IMR-90 (cell line): Measurements from ENCODE around the gene CDH23. TPM values are rescaled to one million over a fixed set of nuclear protein-coding genes. Genes with fewer than 3 reads are reported as not detected.

Experiments
- ATAC-seq: fragments of 200-7000 bp; cut with Tn5 transposase; 2 replicates; pipeline ENCODE4 v1.9.1; 2020; ENCODE audit warnings: low read depth, mild to moderate bottlenecking, moderate library complexity
- BruUV-seq: library from RNA; stranded (reverse); fragments of 400-500 nt; replicated peaks from 2 replicates; lab custom pipeline; 2021; lab: Mats Ljungman, UMichigan
- CTCF ChIA-PET: fragments of 300-600 bp; formaldehyde crosslinking; extraction: SDS; loops from one replicate; lab custom pipeline; 2021; ENCODE audit warnings: antibody characterized with exemption; lab: Yijun Ruan, JAX
- POLR2A ChIA-PET: fragments of 300-600 bp; sonication (Branson Sonifier 250); formaldehyde crosslinking; loops from one replicate; lab custom pipeline; 2022; ENCODE audit warnings: antibody characterized with exemption; ENCODE audit not compliant: unreplicated experiment; lab: Charles Lee
- DNase-seq: peaks from one replicate; pipeline ENCODE4 v3.0.0; 2013
- H2AFZ ChIP-seq: replicated peaks from 2 replicates; pipeline ENCODE3; 2013; ENCODE audit warnings: low read length, mild to moderate bottlenecking; ENCODE audit not compliant: poor library complexity
- H2AK5ac ChIP-seq: 2 replicates; pipeline ENCODE4 v1.6.1; 2013; ENCODE audit warnings: low read depth, low read length, inconsistent platforms
- H2AK9ac ChIP-seq: replicated peaks from 2 replicates; pipeline ENCODE3; 2013; ENCODE audit warnings: mild to moderate bottlenecking, low read depth, low read length, moderate library complexity; ENCODE audit not compliant: poor library complexity
- H2BK120ac ChIP-seq: 2 replicates; pipeline ENCODE4 v1.6.1; 2013; ENCODE audit warnings: low read depth, low read length, inconsistent platforms
- H2BK15ac ChIP-seq: 3 replicates; pipeline ENCODE4 v1.6.1; 2013; ENCODE audit warnings: low read depth, low read length, inconsistent platforms
- H2BK20ac ChIP-seq: 2 replicates; pipeline ENCODE4 v1.6.1; 2013; ENCODE audit warnings: low read depth, mild to moderate bottlenecking, inconsistent platforms, low read length, moderate library complexity
- H2BK5ac ChIP-seq: 2 replicates; pipeline ENCODE4 v1.6.1; 2013; ENCODE audit warnings: mild to moderate bottlenecking, low read depth, low read length, inconsistent platforms; ENCODE audit not compliant: poor library complexity, severe bottlenecking
- H3K14ac ChIP-seq: replicated peaks from 2 replicates; pipeline ENCODE4 v1.6.1; 2013; ENCODE audit warnings: low read depth, low read length, inconsistent platforms
- H3K18ac ChIP-seq: 2 replicates; pipeline ENCODE4 v1.6.1; 2013; ENCODE audit warnings: low read depth, low read length, control low read depth
- H3K23ac ChIP-seq: 2 replicates; pipeline ENCODE4 v1.6.1; 2013; ENCODE audit warnings: low read depth, low read length, inconsistent platforms
- H3K27ac ChIP-seq: 2 replicates; pipeline ENCODE4 v1.5.1; 2013; ENCODE audit warnings: mild to moderate bottlenecking, control low read depth, low read length; ENCODE audit not compliant: insufficient read depth
- H3K27me3 ChIP-seq: 2 replicates; pipeline ENCODE4 v1.6.1; 2013; ENCODE audit warnings: low read length; ENCODE audit not compliant: control insufficient read depth, insufficient read depth
- H3K36me3 ChIP-seq: 2 replicates; pipeline ENCODE4 v1.6.1; 2013; ENCODE audit warnings: low read length, mixed read lengths; ENCODE audit not compliant: control insufficient read depth, insufficient read depth
- H3K4ac ChIP-seq: 2 replicates; pipeline ENCODE4 v1.6.1; 2013; ENCODE audit warnings: low read depth, low read length, inconsistent platforms
- H3K4me1 ChIP-seq: 2 replicates; pipeline ENCODE4 v1.6.1; 2013; ENCODE audit warnings: low read length, mixed read lengths; ENCODE audit not compliant: control insufficient read depth, insufficient read depth
- H3K4me2 ChIP-seq: 2 replicates; pipeline ENCODE4 v1.6.1; 2013; ENCODE audit warnings: low read depth, mild to moderate bottlenecking, control low read depth, low read length, moderate library complexity
- H3K4me3 ChIP-seq: 2 replicates; pipeline ENCODE4 v1.5.1; 2013; ENCODE audit warnings: low read depth, mild to moderate bottlenecking, control low read depth, low read length, moderate library complexity; ENCODE audit not compliant: insufficient read depth
- H3K56ac ChIP-seq: 2 replicates; pipeline ENCODE4 v1.6.1; 2013; ENCODE audit warnings: low read length, inconsistent platforms; ENCODE audit not compliant: insufficient read depth; ENCODE audit errors: extremely low read depth
- H3K79me1 ChIP-seq, 2 experiments: 2 replicates each; pipeline ENCODE4 v1.6.1; 2013; ENCODE audit warnings: low read length in 2 of 2, inconsistent platforms in 1 of 2, low read depth in 1 of 2
- H3K9ac ChIP-seq: 2 replicates; pipeline ENCODE4 v1.6.1; 2013; ENCODE audit warnings: low read depth, low read length, control low read depth
- H3K9me1 ChIP-seq: 2 replicates; pipeline ENCODE4 v1.6.1; 2013; ENCODE audit warnings: low read length, inconsistent platforms; ENCODE audit not compliant: insufficient read depth
- H3K9me3 ChIP-seq: 2 replicates; pipeline ENCODE4 v1.6.1; 2013; ENCODE audit warnings: low read length; ENCODE audit not compliant: control insufficient read depth, insufficient read depth
- H4K20me1 ChIP-seq: 2 replicates; pipeline ENCODE4 v1.6.1; 2013; ENCODE audit warnings: low read length, inconsistent platforms; ENCODE audit not compliant: insufficient read depth
- H4K5ac ChIP-seq: 2 replicates; pipeline ENCODE4 v1.6.1; 2013; ENCODE audit warnings: mild to moderate bottlenecking, low read depth, low read length, control low read depth
- H4K8ac ChIP-seq, 2 experiments: 2 replicates each; pipeline ENCODE4 v1.6.1; 2013; ENCODE audit warnings: low read depth in 2 of 2, low read length in 2 of 2, control low read depth in 1 of 2, inconsistent platforms in 1 of 2
- H4K91ac ChIP-seq: 2 replicates; pipeline ENCODE4 v1.6.1; 2013; ENCODE audit warnings: low read depth, low read length, inconsistent platforms; ENCODE audit not compliant: insufficient read depth
- CEBPB ChIP-seq: IDR thresholded peaks from 2 replicates; pipeline ENCODE4 v1.6.1; 2012; ENCODE audit warnings: low read depth, low read length, improper control_type of control experiment
- CTCF ChIP-seq: conservative IDR thresholded peaks from 2 replicates; pipeline ENCODE4 v1.5.1; 2012; ENCODE audit warnings: mild to moderate bottlenecking, low read depth, low read length, improper control_type of control experiment
- MAFK ChIP-seq: IDR thresholded peaks from 2 replicates; pipeline ENCODE4 v1.6.1; 2012; ENCODE audit warnings: low read depth, low read length, improper control_type of control experiment
- MXI1 ChIP-seq: IDR thresholded peaks from 2 replicates; pipeline ENCODE4 v1.6.1; 2012; ENCODE audit warnings: low read depth, mild to moderate bottlenecking, low read length, moderate library complexity, borderline replicate concordance
- RFX5 ChIP-seq: IDR thresholded peaks from 2 replicates; pipeline ENCODE4 v1.8.0; 2012; ENCODE audit warnings: low read depth, mild to moderate bottlenecking, low read length, moderate library complexity
- SMC3 ChIP-seq: fragments of 150-350 bp; IDR thresholded peaks from 2 replicates; pipeline ENCODE4 v1.6.1; 2016; ENCODE audit warnings: low read depth, mild to moderate bottlenecking, antibody characterized with exemption, low read length, moderate library complexity
- WGBS, 2 experiments: methylation state at CpG; one replicate each; pipeline versions ENCODE4 v1.1.5 to v1.1.7; 2013; ENCODE audit warnings: missing lambda C conversion rate in 2 of 2; ENCODE audit not compliant: insufficient read length in 1 of 2; ENCODE audit errors: extremely low coverage in 2 of 2; 5-methylcytosine and 5-hydroxymethylcytosine counted together
- dilution Hi-C: fragments of 300-500 bp; cut with HindIII; formaldehyde crosslinking; loops from one replicate; pipeline ENCODE4 v1.14.3; 2018; ENCODE audit warnings: low sequenced_read_pairs; ENCODE audit not compliant: unreplicated experiment
- in situ Hi-C: fragments of 300-500 bp; cut with MboI; formaldehyde crosslinking; loops from 3 replicates; pipeline ENCODE4 v1.14.3; 2019; ENCODE audit warnings: low sequenced_read_pairs, inconsistent platforms, mixed read lengths
- intact Hi-C: fragments of 100-400 bp; cut with micrococcal nuclease; formaldehyde crosslinking; loops from 2 replicates; pipeline ENCODE4 v1.10.0; 2022
- polyA plus RNA-seq, 3 experiments: library from polyadenylated mRNA; depleted of rRNA; stranded (reverse); fragments of >200 nt; gene quantifications; 2 replicates each; pipeline ENCODE4 v1.2.3, GENCODE V29; 2012; ENCODE audit warnings: low replicate concordance in 1 of 3
- total RNA-seq: library from RNA; depleted of rRNA; stranded (reverse); fragments of >200 nt; gene quantifications from 2 replicates; pipeline ENCODE4 v1.2.3, GENCODE V29; 2012

CDH23 gene
- total and polyA plus RNA-seq, 2 of the 4 experiments (the other 2 are of a cell fraction) = under 0.01 to 0.03 TPM

- no peak overlapping the region for H2AFZ ChIP-seq
- H3K56ac ChIP-seq = no peak overlapping the region
- H2BK120ac ChIP-seq = no peak overlapping the region
- H3K18ac ChIP-seq = no peak overlapping the region
- H3K36me3 ChIP-seq = no peaks in the 10 kb centered on the region
- H2BK5ac ChIP-seq = no peak overlapping the region
- WGBS, 2 experiments = 25% methylated on average over 2 of the region's 4 CpGs; no CpG with 5 or more reads in 1 of the 2 experiments
- no peak overlapping the region for H3K4ac ChIP-seq
- dilution Hi-C loops (no loop called here), intact Hi-C loops (no loop called here), in situ Hi-C loops (no loop called here)
- H3K9me1 ChIP-seq = no peaks in the 10 kb centered on the region
- TF ChIP-seq MXI1 (no peak), MAFK (no peak), CEBPB (no peak), RFX5 (no peak), CTCF (no peak), SMC3 (no peak)
- no peaks in the 10 kb centered on the region for H4K20me1 ChIP-seq
- H3K27ac ChIP-seq = no peak overlapping the region
- H2AK9ac ChIP-seq = no peak overlapping the region
- H3K9ac ChIP-seq = no peak overlapping the region
- no peak overlapping the region for H3K4me3 ChIP-seq
- H2AK5ac ChIP-seq = no peak overlapping the region
- BruUV-seq = no TSS peak
- no peaks in the 10 kb centered on the region for H3K79me1 ChIP-seq
- ATAC-seq (no peak), DNase-seq (no peak)
- H4K8ac ChIP-seq = no peak overlapping the region
- no peak overlapping the region for H2BK20ac ChIP-seq
- no peaks in the 10 kb centered on the region for H3K4me1 ChIP-seq
- H3K23ac ChIP-seq = no peak overlapping the region
- no peak overlapping the region for H3K14ac ChIP-seq
- no peak overlapping the region for H2BK15ac ChIP-seq
- no peak overlapping the region for H3K4me2 ChIP-seq
- no peaks in the 10 kb centered on the region for H3K9me3 ChIP-seq
- peaks cover 30% of the 10 kb centered on the region for H3K27me3 ChIP-seq
- ChIA-PET POLR2A (no interaction called here), CTCF (no interaction called here)
- no peak overlapping the region for H4K5ac ChIP-seq
- no peak overlapping the region for H4K91ac ChIP-seq
Observed at GRCh38 chr10:71444284-71445054, 47.7 kb downstream of the CDH23 start.
